DND-41 (cell line): ENCODE data around the gene OTOGL.

Experiments used
- ATAC-seq: fragments of 200-7000 bp; cut with Tn5 transposase; 3 replicates; pipeline ENCODE4 v1.9.1; 2021; ENCODE audit warnings: low read depth; ENCODE audit not compliant: insufficient read depth
- DNase-seq: peaks from one replicate; pipeline ENCODE4 v3.0.0-alpha.2; 2020
- H2AFZ ChIP-seq: 2 replicates; pipeline ENCODE4 v1.6.0; 2012; ENCODE audit warnings: low read depth, low read length
- H3K27ac ChIP-seq: 2 replicates; pipeline ENCODE4 v1.5.1; 2012; ENCODE audit warnings: low read length, inconsistent platforms
- H3K27me3 ChIP-seq: fragments of 200-600 bp; sonication (generic); 2 replicates; pipeline ENCODE4 v1.6.0; 2012; ENCODE audit warnings: low read length, mild to moderate bottlenecking, inconsistent platforms; ENCODE audit not compliant: insufficient read depth, poor library complexity
- H3K36me3 ChIP-seq: 2 replicates; pipeline ENCODE4 v1.5.1; 2012; ENCODE audit warnings: low read length, inconsistent platforms; ENCODE audit not compliant: insufficient read depth
- H3K4me1 ChIP-seq: 2 replicates; pipeline ENCODE4 v1.5.1; 2012; ENCODE audit warnings: mild to moderate bottlenecking, low read length; ENCODE audit not compliant: insufficient read depth
- H3K4me2 ChIP-seq: 2 replicates; pipeline ENCODE4 v1.6.0; 2012; ENCODE audit warnings: mild to moderate bottlenecking, moderate library complexity, low read length, inconsistent platforms; ENCODE audit not compliant: insufficient read depth
- H3K4me3 ChIP-seq, 2 experiments: fragments of 200-600 bp in 1 of 2; shearing (Covaris generic) in 1 of 2; 2 replicates each; pipeline ENCODE4 v1.5.1; 2012 to 2016; ENCODE audit warnings: inconsistent platforms in 2 of 2, low read length in 2 of 2, mild to moderate bottlenecking in 2 of 2, low read depth in 1 of 2, moderate library complexity in 1 of 2
- H3K79me2 ChIP-seq: 2 replicates; pipeline ENCODE4 v1.6.0; 2012; ENCODE audit warnings: low read length, inconsistent platforms; ENCODE audit not compliant: insufficient read depth
- H3K9ac ChIP-seq: 2 replicates; pipeline ENCODE4 v1.6.0; 2012; ENCODE audit warnings: low read depth, mild to moderate bottlenecking, inconsistent platforms, low read length, moderate library complexity
- H3K9me3 ChIP-seq: 2 replicates; pipeline ENCODE4 v1.5.1; 2012; ENCODE audit warnings: low read length, moderate library complexity, mild to moderate bottlenecking, inconsistent platforms; ENCODE audit not compliant: insufficient read depth, severe bottlenecking
- H4K20me1 ChIP-seq: 2 replicates; pipeline ENCODE4 v1.6.0; 2012; ENCODE audit warnings: low read length; ENCODE audit not compliant: insufficient read depth
- EZH2 ChIP-seq: IDR thresholded peaks from 3 replicates; pipeline ENCODE4 v1.6.1; 2012; ENCODE audit warnings: borderline replicate concordance, low read depth, mild to moderate bottlenecking, moderate library complexity, low read length, inconsistent platforms; ENCODE audit not compliant: severe bottlenecking
- TF ChIP-seq, protein P1 (sequence below): IDR thresholded peaks from 2 replicates; pipeline ENCODE4 v1.5.1; 2012; ENCODE audit warnings: borderline replicate concordance, low read length, moderate library complexity, mild to moderate bottlenecking; ENCODE audit not compliant: poor library complexity, severe bottlenecking; ENCODE audit errors: extremely low read depth

OTOGL gene

DNA sequence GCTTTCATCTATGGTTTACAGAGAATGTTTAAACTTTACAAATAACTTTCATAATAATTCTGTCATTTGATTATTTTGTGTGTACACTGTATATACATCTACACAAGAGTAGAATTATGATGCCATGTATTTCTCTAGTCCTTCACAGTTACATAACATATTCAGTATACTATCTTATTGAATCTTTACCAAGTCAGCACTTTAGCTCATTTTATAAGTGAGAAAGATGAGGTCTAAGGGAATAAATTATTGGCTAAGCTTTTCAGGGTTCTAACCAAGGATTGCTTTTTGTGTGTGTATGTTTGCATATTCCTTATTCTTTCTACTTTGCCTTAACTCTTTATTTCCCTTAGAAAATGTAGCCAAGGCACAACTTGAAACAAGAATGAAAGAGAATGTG, 260.4 kb downstream of the OTOGL start:
- no peak overlapping the region for H3K4me2 ChIP-seq
- H3K4me3 ChIP-seq, result no peak overlapping the region
- H3K36me3 ChIP-seq, result no peaks in the 10 kb centered on the region
- H3K9ac ChIP-seq, result no peak overlapping the region
- DNase-seq (no peak), ATAC-seq (no peak)
- H2AFZ ChIP-seq, result no peak overlapping the region
- H3K27me3 ChIP-seq, result no peaks in the 10 kb centered on the region
- no peaks in the 10 kb centered on the region for H4K20me1 ChIP-seq
- no peak overlapping the region for H3K27ac ChIP-seq
- H3K4me1 ChIP-seq, result no peaks in the 10 kb centered on the region
- no peaks in the 10 kb centered on the region for H3K79me2 ChIP-seq
- TF ChIP-seq, protein P1, sequence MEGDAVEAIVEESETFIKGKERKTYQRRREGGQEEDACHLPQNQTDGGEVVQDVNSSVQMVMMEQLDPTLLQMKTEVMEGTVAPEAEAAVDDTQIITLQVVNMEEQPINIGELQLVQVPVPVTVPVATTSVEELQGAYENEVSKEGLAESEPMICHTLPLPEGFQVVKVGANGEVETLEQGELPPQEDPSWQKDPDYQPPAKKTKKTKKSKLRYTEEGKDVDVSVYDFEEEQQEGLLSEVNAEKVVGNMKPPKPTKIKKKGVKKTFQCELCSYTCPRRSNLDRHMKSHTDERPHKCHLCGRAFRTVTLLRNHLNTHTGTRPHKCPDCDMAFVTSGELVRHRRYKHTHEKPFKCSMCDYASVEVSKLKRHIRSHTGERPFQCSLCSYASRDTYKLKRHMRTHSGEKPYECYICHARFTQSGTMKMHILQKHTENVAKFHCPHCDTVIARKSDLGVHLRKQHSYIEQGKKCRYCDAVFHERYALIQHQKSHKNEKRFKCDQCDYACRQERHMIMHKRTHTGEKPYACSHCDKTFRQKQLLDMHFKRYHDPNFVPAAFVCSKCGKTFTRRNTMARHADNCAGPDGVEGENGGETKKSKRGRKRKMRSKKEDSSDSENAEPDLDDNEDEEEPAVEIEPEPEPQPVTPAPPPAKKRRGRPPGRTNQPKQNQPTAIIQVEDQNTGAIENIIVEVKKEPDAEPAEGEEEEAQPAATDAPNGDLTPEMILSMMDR, result no peak
- H3K9me3 ChIP-seq, result no peaks in the 10 kb centered on the region

- no peak overlapping the region for H3K4me2 ChIP-seq
- H3K79me2 ChIP-seq, result no peaks in the 10 kb centered on the region
Observed at GRCh38 chr12:80364056-80364455, 264.7 kb downstream of the OTOGL start.

DNA sequence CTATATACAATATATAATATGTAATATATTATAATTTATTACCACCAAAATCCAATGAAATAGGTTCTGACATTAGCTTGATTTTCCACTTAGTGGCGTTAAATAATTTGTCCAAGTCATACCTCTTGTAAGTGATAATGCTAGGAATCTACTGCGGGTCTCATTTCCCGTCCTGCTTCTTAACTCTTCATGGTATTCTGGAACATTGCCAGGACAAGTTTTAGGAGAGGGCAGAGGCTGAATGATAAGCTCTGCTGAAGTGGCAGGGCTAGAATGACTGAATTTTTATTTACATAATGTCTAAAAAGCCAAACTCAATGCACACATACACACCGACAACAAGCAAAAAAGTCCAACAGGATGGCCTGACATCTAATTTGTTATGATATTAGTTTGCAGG, 274.3 kb downstream of the OTOGL start:
- no peak for TF ChIP-seq EZH2
- TF ChIP-seq, protein P1, result no peak
- no peak overlapping the region for H3K9ac ChIP-seq
- ATAC-seq, result no peak
- H3K79me2 ChIP-seq, result no peaks in the 10 kb centered on the region
- H4K20me1 ChIP-seq, result no peaks in the 10 kb centered on the region
- DNase-seq, result no peak
- H3K4me1 ChIP-seq, result no peaks in the 10 kb centered on the region
- no peaks in the 10 kb centered on the region for H3K36me3 ChIP-seq
- H2AFZ ChIP-seq, result no peak overlapping the region
- no peaks in the 10 kb centered on the region for H3K9me3 ChIP-seq
- no peaks in the 10 kb centered on the region for H3K27me3 ChIP-seq
- H3K27ac ChIP-seq, result no peak overlapping the region
- no peak overlapping the region for H3K4me2 ChIP-seq
- H3K4me3 ChIP-seq, result no peak overlapping the region

More at GRCh38 chr12:80364056-80364455, 264.7 kb downstream of the OTOGL start:
- Histone ChIP-seq H4K20me1 (no peaks in the 10 kb centered on the region), H3K9me3 (no peaks in the 10 kb centered on the region), H3K4me1 (no peaks in the 10 kb centered on the region), H3K9ac (no peak overlapping the region), H3K4me3 (no peak overlapping the region), H3K36me3 (no peaks in the 10 kb centered on the region), H2AFZ (no peak overlapping the region), H3K27me3 (no peaks in the 10 kb centered on the region), H3K27ac (no peak overlapping the region)
- DNase-seq (no peak), ATAC-seq (no peak)
- TF ChIP-seq, protein P1, result no peak
- TF ChIP-seq EZH2, result no peak

- Histone ChIP-seq H3K9ac (no peak overlapping the region), H3K79me2 (no peaks in the 10 kb centered on the region), H3K36me3 (no peaks in the 10 kb centered on the region), H2AFZ (no peak overlapping the region), H3K9me3 (no peaks in the 10 kb centered on the region), H3K4me2 (no peak overlapping the region), H3K27me3 (no peaks in the 10 kb centered on the region), H3K27ac (no peak overlapping the region), H4K20me1 (no peaks in the 10 kb centered on the region), H3K4me3 (no peak overlapping the region), H3K4me1 (no peaks in the 10 kb centered on the region)
- ATAC-seq (no peak), DNase-seq (no peak)
- TF ChIP-seq, protein P1, result no peak
Observed at GRCh38 chr12:80374615-80375014, 275.3 kb downstream of the OTOGL start.
